GM19455 (cell line): ENCODE results near the gene FILIP1L.
"Not testable (repeated sequence)": the region's sequence is repeated elsewhere in the genome, so short reads cannot be mapped to it uniquely, and the experiment has no call there.

ENCODE experiments used
- ATAC-seq: cut with Tn5 transposase; IDR thresholded peaks from one replicate; pipeline ENCODE4 v1.9.1; 2021; ENCODE audit not compliant: unreplicated experiment

Gene FILIP1L

DNA sequence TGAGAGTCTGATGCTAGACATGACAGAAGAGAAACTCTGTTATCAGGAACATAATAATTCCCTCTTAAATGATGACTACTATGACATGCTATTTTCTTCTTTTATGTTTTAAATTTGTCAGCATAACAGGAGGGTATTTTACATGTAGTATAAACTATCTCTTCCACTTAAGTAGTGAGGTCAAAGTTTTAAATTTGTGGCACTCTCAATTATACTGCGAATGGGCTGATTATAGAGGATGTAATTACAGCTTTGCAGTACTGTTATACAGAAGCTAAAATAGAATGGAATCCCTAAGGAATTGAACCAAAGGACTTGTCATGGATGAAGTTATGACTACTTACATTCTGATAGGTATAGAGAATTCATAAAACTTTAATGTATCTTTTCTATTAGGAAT lies 262.3 kb downstream of the FILIP1L start:
- no peak for ATAC-seq

DNA sequence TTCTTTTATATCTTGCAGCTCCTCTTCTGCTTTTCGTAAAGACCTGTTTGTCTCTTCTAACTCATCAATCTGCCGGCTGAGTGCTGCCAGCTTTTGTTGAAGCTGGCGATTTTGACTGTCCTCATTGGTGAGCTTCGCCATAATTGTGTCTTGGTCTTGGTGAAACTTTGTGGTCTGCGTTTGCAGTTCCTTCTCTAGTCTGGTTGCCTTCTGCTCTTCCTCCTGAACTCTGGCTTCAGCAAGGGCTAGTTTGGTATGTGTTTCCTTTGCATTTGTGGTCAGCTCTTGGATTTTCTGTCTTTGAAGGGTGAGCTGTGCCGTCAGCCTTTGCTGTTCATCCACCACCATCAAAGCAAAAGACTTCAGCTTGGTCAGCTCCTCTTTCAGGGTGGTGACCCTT lies 263.7 kb downstream of the FILIP1L start:
- ATAC-seq, result no peak

DNA sequence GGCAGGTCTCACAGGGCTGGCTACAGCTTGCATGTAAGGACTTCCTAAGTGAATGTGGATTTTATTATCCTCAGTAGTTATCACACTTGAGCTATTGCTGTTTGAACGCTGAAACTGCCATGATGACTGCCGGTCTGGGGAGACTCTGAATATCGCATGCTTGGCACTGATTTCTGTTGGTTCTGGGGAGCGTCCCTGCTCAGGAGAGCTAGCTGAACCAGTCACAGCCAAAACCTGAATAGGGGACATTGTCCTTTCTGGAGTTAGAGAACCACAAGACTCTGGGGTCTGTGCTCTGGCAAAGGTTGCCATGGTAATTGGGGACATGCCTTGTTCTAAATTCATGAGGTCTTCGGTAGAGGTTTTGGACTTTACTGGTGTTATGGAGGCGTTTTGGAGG lies 265.9 kb downstream of the FILIP1L start:
- ATAC-seq, result no peak

DNA sequence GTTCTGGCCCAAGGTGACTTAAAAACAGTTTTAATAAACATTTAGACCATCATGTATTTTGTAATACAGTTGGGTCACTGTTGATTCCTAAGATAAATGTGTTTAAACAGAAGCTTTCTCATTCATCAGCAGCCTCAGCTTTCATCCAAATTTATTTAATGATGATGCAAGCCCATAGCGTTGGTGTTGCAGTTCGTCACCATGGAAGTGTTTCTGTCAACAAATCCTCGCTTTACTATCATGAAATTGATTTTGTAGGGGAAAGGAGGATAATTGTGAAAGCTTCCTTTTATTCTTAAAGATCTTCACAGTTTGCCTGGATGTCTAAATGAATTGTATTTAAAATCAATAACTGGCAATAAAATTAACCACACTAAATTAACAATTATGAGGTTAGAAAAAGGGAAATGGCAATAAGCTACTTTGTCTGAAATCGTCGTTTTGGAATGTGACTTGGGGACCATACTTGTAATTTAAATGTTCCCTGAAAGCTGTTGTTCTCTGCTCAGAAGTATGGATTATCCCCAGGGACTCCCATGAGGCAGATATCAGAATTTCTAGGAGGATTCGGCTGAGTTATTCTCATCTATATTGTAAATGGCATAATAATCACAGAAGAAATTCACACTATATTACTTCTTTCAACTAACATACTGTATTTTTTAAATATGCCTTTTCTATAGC lies 267.7 kb downstream of the FILIP1L start:
- ATAC-seq, result no peak

DNA sequence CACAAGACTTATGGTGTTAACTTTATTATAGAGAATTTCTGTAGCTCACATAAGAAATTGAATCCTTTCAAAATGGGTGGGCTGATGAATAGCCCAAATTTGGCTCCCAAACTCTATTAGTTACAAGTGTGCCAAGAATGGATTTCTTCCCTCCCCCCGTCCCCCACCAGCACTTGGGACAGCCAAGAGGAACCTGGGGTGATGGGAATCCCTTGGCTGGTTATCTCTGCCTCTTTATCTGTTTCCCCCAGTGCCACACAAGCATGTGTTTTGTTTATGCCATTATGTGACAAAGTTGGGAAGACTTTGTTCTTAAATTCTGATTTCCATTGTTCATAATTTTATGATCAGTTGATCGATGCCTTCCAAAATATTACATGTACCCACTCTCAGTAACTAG lies 268.3 kb downstream of the FILIP1L start:
- ATAC-seq, result no peak

DNA sequence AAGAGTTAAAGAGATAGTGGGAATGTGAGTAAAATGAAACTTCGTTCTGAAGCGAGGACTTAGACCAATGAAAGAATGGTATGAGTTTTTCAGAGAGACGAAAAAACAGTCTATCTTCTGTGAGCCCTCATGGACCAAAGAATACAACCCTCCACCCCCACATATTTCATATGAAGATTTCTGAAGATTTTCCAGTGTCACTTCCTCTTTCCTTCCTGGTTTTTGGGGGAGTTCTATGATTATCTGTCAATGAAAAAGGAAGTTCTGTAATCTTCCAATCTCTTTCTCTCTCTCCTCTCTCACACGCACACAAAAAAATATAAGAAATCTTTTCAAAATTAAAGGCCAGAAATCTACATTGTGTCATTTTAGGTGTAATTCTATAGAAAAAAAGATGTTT lies 269.0 kb downstream of the FILIP1L start:
- ATAC-seq, result no peak

DNA sequence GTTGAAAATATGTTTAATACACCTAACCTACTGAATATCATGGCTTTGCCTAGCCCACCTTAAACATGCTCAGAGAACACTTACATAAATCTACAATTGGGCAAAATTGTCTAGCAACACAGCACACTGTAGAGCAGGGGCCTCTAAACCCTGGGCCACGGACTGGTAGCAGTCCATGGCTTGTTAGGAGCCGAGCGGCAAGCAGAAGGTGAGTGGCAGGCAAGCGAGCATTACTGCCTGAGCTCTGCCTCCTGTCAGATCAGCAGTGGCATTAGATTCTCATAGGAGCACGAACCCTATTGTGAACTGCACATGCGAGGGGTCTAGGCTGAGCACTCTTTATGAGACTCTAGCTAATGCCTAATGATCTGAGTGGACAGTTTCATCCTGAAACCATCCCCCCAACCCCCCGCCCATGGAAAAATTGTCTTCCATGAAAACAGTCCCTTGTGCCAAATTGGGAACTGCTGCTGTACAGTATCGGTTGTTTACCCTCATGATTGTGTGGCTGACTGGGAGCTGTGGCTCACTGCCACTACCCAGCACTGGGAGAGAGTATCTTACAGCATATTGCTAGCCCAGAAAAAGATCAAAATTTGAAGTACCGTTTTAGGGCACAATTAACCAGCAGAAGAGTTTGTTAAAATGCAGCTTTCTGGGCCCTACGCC lies 270.6 kb downstream of the FILIP1L start:
- ATAC-seq, result no peak

DNA sequence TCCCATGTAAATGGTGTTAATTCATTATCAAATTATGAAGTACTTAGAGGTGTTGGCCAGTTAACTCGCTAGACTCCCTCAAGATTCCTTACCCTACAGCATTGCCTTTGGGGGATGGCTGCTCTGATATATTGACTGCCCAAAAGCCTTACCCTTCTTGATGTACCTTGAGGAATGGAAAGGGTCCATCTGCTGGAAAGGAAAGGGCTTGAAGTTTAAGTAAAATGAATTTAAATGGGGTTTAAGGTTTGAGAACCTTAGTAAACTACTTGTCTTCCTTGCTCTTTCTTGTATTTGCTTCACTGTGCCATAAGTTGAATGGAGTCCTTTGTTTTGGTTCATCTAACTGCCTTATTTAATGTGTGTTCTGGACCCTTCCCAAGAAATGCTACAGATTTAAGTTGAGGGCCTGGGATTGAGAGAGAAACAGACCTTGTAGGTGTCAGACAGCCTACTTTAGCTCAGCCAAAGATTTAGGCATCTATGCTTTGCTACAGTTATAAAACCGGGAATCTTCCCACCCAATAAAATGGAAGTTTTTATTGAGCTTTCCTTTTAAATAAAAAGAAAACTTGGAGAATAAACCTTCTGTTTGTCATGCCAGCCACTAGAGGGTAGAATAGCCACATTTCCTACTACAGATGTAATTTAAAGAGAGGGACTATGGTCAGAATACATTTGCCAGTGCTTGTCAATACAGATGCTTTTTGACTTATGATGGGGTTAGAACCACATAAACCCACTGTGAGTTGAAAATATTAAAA lies 271.3 kb downstream of the FILIP1L start:
- ATAC-seq, result no peak

DNA sequence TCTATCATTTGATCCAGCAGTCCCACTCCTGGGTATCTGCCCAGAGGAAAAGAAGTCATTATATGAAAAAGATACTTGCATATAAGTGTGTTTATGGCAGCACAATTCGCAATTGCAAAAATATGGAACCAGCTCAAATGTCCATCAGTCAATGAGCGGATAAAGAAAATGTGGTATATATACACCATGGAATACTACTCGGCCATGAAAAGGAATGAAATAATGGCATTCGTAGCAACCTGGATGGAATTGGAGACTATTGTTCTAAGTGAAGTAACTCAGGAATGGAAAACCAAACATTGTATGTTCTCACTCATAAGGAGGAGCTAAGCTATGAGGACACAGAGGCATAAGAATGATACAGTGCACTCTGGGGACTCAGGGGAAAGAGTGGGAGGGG lies 272.4 kb downstream of the FILIP1L start:
- ATAC-seq, result not testable (repeated sequence)

DNA sequence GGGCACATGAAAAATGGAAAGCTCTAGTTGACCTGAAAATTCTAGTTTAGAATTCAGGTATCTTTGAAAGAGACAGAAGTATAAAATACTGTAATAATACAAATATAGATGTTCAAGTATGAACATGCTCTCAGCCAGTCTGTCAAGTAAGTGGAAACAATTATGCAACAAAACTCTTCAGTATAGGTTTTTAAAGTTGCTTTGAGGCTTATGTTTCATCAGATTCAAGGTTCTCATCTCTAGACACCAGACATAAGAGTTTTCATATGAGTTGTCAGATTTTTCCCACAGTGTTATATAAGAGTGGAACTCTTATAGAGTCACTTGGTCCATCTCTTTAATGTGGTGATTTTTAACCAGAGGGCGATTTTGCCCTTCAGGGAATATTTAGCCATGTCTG lies 274.7 kb downstream of the FILIP1L start:
- no peak for ATAC-seq

DNA sequence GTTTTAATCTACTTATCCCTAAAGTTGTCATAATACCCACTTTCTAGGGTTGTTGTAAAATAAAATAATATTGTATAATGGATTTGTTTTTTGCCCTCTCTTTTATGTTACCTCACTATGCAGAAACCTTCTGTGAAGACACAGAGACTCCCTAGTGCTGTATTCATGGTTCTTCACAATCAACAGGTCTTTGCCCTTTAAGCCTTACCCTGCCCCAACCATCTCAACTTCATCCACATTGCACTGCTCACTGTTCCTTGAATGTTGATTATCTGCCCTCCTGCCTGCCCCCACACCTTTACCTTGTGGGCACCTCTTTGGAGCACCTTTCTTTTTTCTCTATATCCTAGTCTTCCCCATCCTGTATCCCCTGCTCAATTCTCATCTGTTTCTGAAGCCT lies 275.5 kb downstream of the FILIP1L start:
- no peak for ATAC-seq

DNA sequence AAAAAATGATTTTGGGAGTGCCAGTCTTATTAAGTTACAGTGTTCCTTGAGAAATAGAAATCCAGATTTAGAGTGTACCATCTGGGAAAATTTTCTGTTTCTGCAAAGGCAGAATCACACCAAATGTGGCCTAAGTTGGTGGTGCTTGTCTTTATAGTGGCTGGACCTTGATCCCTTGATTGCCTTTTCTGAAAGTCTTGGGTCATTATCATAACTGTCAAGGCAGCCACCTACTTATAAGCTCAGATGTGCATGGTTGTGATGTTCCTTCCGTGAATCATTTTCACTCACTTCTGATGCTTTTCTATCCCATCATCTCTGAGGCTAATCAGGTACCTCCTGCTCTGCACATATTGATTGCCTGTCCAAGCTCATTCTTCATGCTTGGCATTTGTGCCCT lies 276.6 kb downstream of the FILIP1L start:
- no peak for ATAC-seq

DNA sequence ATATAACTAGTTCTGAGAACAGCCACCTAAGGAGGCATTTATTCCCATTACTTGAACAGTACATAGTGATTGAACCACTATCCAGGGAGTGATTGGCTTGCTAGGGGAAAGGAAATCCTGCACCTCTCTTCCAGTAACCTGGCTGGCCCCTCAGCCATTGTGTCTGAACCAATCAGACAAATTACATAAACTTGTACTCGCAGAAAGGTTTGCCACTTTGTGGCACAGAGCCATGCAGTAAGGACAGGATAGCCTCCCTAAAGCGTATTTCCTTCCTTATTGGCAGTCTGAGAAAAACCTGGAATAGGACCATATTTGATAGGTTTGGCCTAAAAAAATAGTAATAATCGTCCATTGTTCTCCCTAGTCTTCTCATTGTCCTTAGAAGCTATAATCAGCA lies 277.6 kb downstream of the FILIP1L start:
- ATAC-seq, result no peak

DNA sequence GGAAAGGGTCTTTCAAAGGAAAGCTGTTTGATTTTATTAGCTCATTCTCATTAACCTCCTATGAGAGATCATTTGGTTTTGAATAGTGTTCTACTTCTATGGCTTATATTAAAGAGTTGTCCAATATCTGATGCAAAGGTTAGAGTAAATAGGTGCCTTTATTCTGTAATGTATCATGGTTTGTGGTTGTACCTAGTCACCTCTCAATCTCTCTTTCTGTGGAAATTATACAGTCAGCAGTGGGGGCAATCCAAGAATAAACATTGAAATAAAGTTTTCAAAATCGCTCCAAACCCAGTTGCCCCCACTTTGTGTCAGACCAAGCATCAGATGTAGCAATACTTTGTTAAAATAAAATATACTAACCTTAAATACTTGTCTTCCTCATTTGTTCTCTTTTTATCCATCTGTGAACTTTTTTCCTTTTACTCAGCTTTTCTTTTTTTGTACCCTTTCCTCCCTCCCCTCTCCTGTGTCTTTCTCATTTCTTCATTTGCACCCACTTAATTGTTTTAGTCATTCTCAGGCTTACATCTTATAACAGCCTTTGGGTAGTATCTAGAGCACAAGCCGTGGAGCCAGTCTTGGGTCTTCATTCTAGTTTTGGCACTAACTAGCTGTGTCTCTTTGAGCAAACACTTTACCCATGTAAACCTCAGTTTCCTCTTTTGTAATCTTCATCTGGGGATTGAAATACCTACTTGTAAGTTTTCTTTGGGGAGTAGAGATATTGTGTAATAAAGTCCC lies 279.9 kb downstream of the FILIP1L start:
- ATAC-seq, result no peak

DNA sequence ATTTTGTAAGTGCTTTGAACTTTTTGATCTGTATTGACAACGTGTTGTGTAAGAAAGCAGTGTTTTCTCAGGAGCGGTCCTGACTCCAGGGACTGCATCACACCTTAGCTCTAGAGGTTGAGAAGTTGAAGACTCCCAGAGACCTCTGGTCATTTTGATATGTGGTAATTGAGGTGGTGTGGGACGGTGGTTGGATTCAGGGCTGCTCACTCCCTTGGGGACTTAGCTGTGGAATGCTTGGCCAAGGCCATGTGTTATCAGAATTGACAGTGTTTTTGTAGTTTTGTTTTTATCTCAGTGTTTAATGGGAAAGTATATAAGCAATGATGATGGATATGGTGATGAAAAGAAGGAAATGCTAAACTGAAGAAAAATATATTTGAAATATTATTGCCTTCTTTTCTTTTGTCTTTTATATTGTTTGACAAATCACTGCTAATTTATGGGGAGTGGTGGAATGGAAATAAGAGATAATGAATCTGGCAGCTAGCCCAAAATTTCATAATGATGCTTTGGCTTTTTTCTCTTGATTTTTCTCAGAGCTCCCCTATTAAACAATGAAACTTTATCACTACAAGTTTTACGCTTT lies 280.6 kb downstream of the FILIP1L start:
- no peak for ATAC-seq

DNA sequence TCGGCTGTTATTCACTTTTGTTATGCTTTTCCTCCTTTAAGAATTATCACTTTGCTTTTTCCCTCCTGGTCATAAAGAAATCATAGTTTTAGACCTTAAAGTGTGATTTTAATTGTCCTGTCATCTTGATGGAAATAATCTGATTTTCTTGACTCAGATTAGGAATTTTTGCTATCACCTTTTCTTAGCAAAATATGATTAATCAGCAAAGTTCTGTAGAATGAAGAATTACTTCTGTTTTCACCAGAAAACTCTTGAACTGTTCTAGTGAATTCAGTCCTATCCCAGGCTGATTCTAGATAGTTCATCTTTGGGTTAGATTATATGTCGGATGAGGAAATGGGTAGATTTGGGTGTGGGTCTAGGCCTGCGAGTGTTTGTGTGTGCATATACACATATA lies 284.5 kb downstream of the FILIP1L start:
- ATAC-seq, result no peak

DNA sequence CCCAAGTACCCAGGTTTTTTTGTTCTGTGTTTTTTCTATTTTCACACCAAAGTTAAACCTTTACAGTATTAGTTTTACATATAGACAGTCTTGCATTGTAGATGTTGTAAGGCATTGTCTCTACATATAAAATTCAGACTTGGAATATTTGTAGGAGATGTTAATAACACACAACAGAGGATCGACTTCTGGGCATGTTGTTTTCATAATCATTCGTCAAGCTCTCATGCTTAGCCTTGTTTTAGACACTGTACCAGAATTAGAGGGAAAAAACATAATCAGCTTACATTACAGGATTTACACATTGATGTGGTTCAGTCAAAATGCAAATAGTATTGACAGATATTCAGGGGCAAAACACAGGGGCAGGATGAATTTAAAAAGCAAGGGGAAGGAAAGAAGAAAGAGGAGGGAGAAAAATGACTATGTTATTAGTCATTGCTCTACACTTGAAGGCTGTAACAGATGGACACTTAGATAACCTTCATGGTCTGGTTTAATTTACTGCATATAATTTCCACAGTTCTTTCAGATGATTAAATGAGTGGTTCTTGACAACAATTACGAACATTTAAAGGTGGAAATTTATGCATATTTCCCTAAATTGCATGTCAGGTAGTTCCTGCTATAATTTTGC lies 289.2 kb downstream of the FILIP1L start:
- ATAC-seq, result no peak

DNA sequence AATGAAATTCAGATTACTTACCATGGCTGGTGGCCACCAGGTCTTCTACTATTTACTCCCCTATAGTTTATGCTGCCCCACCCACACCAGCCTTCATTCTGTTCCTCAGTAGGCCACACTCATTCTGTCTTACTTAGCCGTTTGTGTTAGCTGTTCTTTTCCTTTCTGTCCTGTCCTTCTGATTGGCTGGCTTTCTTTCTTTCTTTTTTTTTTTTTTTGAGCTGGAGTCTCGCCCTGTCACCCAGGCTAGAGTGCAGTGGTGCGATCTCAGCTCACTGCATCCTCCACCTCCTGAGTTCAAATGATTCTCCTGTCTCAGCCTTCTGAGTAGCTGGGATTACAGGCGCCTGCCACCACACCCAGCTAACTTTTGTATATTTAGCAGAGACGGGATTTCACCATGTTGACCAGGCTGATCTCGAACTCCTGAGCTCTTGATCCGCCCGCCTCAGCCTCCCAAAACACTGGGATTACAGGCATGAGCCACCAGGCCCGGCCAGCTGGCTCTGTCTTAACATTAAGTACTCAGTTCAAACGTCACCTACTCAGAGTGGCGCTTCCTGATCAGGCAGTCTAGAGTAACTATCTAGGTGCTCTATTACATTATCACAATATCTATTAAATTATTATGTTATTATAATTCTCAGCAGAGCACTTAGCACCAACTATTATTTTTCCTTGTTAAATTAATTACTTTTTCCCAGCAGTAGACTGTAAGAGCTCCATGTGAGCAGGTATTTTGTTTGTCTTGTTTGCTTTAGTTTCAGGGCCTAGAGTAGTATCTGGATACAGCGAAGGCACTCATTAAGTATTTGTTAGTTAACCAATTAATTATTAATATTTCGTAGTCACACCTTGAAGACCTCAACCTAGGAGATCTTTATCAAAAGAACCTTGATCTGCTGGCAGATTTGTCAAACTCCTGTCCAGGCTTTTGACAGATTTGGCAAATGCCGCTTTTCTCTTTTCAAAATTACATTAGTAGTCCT lies 290.3 kb downstream of the FILIP1L start:
- ATAC-seq, result no peak

DNA sequence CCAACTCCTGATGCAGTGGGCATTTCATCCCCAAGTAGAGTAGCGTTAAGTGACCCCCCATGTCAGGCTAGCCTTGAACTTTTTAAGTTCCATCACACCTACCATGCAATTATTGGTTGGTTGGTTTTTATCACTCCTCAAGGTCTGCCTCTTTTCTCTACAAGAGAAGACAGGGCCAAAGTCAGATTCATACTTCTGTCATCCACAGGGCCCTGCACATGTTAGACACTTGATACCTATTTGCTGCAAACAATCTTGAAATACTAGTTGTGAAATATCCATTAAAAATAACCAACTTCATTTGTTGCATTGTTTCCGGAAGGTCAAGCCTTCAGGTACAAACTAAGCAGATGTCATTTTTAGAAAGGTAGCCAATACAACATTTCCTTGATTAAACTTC lies 295.5 kb downstream of the FILIP1L start:
- no peak for ATAC-seq
